HUES64 (cell line): ENCODE measurements around the gene SMYD3.

ENCODE experiments used
- H3K27ac ChIP-seq: 2 replicates; pipeline ENCODE4 v1.7.0; 2013; ENCODE audit warnings: low read depth, low read length, inconsistent platforms
- H3K27me3 ChIP-seq: 2 replicates; pipeline ENCODE4 v1.6.1; 2013; ENCODE audit warnings: mild to moderate bottlenecking, low read length; ENCODE audit not compliant: insufficient read depth
- H3K36me3 ChIP-seq: 2 replicates; pipeline ENCODE4 v1.6.1; 2013; ENCODE audit warnings: mild to moderate bottlenecking, low read length; ENCODE audit not compliant: insufficient read depth
- H3K4me1 ChIP-seq: 2 replicates; pipeline ENCODE4 v1.6.1; 2013; ENCODE audit warnings: mild to moderate bottlenecking, low read length, moderate library complexity; ENCODE audit not compliant: insufficient read depth
- H3K4me3 ChIP-seq: 2 replicates; pipeline ENCODE4 v1.5.1; 2013; ENCODE audit warnings: mild to moderate bottlenecking, low read length, moderate library complexity
- H3K9ac ChIP-seq: 2 replicates; pipeline ENCODE4 v1.6.1; 2013; ENCODE audit warnings: mild to moderate bottlenecking, low read depth, low read length
- H3K9me3 ChIP-seq: 2 replicates; pipeline ENCODE4 v1.6.1; 2013; ENCODE audit warnings: low read depth, low read length; ENCODE audit not compliant: insufficient read depth
- WGBS: fragments of 150-250, 120-280 bp; methylation state at CpG from one replicate; pipeline ENCODE4 v1.1.7; 2013; ENCODE audit warnings: missing lambda C conversion rate; 5-methylcytosine and 5-hydroxymethylcytosine counted together

SMYD3 gene

GRCh38 chr1:245874942-245875580, 632.0 kb downstream of the SMYD3 start:
- Histone ChIP-seq H3K36me3 (no peaks in the 10 kb centered on the region), H3K9ac (no peak overlapping the region), H3K27ac (no peak overlapping the region), H3K4me3 (no peak overlapping the region), H3K4me1 (no peaks in the 10 kb centered on the region), H3K9me3 (no peaks in the 10 kb centered on the region), H3K27me3 (no peaks in the 10 kb centered on the region)
- 95% methylated on average over 12 of the region's 12 CpGs for WGBS

DNA sequence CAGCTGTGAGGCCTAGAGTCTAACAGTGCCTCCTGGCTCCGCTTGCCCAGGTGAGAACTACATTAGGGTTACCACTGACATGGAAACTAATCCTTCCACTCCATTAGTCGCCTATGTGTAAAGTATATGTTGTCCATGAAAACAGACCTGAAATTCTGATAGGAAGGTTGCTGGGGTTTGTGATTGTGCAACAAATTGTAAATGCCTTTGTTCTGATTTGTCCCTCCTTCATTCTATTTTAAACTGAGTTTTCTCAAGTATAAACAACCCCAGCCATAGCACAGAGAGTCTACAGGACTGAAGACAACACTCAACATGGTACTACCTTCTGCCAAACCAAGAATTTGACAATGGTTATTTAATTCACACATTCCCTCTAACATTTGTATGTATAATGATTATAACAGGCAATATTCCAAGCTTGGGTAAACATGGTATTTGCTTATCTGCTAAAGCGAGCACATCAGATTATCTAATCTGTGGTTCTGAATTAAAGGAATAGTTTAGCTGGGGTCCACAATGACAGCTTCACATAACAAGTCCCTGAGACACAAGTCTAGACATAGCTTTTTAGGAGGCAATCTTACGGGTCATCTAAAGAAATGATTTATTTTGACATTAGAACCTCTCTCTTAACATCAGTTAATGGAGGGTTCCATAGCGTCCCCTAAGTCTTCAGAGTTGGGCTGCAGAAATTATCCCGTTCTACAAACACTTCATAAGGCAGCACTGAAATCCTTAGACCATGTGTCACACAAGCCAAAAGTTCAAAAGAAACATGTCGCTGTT, 633.0 kb downstream of the SMYD3 start:
- WGBS: 96% methylated on average over 6 of the region's 7 CpGs

DNA sequence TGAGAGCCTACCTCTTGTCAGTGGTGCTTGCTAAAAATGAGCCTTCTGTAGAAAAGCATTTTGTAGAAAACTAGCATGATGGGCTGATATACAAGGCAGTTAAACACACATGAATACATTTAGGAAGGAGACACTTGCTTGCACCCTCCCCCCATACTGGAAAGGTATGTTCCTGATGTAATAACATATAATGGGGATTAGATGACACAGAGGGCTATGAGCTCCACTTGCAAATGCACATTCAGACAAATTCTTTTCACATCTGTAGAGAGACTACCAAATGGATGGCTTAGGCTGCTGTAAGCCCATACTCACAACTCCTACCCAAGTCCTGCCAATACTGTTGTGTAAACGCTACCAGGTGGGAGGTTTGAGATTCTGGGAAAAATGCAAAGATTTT, 634.0 kb downstream of the SMYD3 start:
- H3K9me3 ChIP-seq: no peaks in the 10 kb centered on the region
- no peaks in the 10 kb centered on the region for H3K4me1 ChIP-seq
- H3K9ac ChIP-seq: no peak overlapping the region
- H3K27ac ChIP-seq: no peak overlapping the region
- H3K4me3 ChIP-seq: no peak overlapping the region
- H3K27me3 ChIP-seq: no peaks in the 10 kb centered on the region
- H3K36me3 ChIP-seq: no peaks in the 10 kb centered on the region
- no CpG with 5 or more reads among the region's 1 CpG for WGBS

More for the DNA sequence above, 633.0 kb downstream of the SMYD3 start:
- H3K27me3 ChIP-seq: no peaks in the 10 kb centered on the region
- no peaks in the 10 kb centered on the region for H3K36me3 ChIP-seq
- no peaks in the 10 kb centered on the region for H3K9me3 ChIP-seq
- H3K4me1 ChIP-seq: no peaks in the 10 kb centered on the region
- no peak overlapping the region for H3K9ac ChIP-seq
- no peak overlapping the region for H3K27ac ChIP-seq
- no peak overlapping the region for H3K4me3 ChIP-seq

DNA sequence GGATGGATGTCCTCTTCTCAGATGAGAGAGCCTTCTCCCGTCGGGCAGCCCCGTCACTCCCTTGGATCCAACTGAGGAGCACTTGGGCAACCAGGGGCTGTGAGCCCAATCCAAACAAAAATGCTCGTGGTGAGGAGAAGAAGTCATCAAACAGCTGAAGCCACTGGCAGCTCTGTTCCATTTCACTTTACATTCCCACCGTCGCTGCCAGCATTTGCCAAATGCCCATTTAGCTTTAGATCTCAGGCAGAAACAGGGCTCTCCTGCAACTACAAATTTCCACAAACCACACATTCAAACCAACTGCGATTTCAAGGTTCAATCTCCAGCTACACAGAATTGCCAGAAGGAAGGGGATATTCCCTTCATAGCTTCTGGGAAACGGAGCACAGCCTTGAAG, 634.6 kb downstream of the SMYD3 start:
- no peak overlapping the region for H3K27ac ChIP-seq
- H3K9ac ChIP-seq: no peak overlapping the region
- 95% methylated on average over 8 of the region's 8 CpGs for WGBS
- H3K36me3 ChIP-seq: no peaks in the 10 kb centered on the region
- no peak overlapping the region for H3K4me3 ChIP-seq
- no peaks in the 10 kb centered on the region for H3K9me3 ChIP-seq
- H3K4me1 ChIP-seq: no peaks in the 10 kb centered on the region
- no peaks in the 10 kb centered on the region for H3K27me3 ChIP-seq

DNA sequence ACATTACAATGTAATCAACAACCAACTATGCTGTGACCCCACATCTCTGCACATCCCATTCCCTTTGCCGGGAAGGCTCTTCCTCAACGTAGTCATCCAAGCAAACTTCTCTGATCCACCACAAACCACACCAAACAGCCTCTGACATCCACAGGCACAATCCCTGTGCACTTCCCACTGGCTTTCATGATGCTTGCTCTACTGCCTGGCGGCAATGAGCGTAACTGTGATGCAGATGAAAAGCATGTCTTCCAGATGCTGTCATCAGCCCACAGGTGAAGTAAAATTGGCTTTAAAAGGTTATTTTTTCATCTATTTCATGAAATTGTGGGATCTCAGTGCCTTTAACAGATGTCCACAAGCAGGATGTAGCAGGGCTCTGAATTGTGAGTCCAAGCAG, 635.2 kb downstream of the SMYD3 start:
- H3K4me3 ChIP-seq: no peak overlapping the region
- H3K9me3 ChIP-seq: no peaks in the 10 kb centered on the region
- H3K9ac ChIP-seq: no peak overlapping the region
- no peaks in the 10 kb centered on the region for H3K4me1 ChIP-seq
- no peak overlapping the region for H3K27ac ChIP-seq
- H3K36me3 ChIP-seq: no peaks in the 10 kb centered on the region
- H3K27me3 ChIP-seq: no peaks in the 10 kb centered on the region
- WGBS: 95% methylated on average over 4 of the region's 4 CpGs

DNA sequence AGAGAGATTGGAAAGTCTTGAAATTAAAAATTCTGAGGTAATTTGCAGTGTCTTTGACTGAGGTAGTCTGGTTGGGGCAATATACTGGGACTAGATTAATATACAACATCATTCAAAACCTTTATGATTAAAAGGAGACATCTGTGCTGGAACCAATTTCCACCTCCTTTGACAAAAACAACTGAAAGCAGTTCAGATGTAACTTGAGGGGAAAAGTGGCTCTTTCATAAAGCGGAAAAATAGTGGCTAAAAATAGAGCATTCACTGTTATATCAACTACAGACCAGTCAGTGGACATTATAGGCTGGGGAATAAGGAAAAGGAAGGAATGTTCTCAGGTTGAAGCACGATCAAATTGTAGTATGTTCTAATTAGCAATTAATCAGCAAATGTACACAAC, 635.9 kb downstream of the SMYD3 start:
- H3K27ac ChIP-seq: no peak overlapping the region

DNA sequence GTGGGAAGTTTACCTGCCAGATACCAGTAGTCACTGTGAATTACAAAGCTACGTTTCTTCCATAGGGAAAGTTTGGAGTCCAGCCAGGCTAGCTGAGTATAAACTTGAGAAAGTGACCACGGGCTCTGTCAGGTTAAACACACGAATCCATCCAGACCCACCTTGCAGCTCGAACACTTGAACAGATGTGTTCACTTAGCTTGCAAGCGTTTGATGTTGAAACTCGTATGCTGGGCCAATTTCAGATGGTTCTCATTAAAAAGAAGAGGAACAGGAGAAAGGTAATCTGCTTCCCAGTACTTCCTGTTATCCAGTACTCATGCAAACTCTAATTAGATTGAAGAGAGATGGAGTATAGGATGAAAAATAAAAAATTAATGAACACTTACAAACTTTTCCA, 636.4 kb downstream of the SMYD3 start:
- Histone ChIP-seq H3K9ac (no peak overlapping the region), H3K4me1 (no peaks in the 10 kb centered on the region), H3K27me3 (no peaks in the 10 kb centered on the region), H3K27ac (no peak overlapping the region), H3K36me3 (no peaks in the 10 kb centered on the region), H3K4me3 (no peak overlapping the region), H3K9me3 (no peaks in the 10 kb centered on the region)
- WGBS: 95% methylated on average over 6 of the region's 6 CpGs

More for the DNA sequence above, 635.9 kb downstream of the SMYD3 start:
- 84% methylated on average over 2 of the region's 2 CpGs for WGBS
- no peaks in the 10 kb centered on the region for H3K36me3 ChIP-seq
- H3K4me1 ChIP-seq: no peaks in the 10 kb centered on the region
- no peaks in the 10 kb centered on the region for H3K9me3 ChIP-seq
- no peaks in the 10 kb centered on the region for H3K27me3 ChIP-seq
- no peak overlapping the region for H3K9ac ChIP-seq
- H3K4me3 ChIP-seq: no peak overlapping the region

DNA sequence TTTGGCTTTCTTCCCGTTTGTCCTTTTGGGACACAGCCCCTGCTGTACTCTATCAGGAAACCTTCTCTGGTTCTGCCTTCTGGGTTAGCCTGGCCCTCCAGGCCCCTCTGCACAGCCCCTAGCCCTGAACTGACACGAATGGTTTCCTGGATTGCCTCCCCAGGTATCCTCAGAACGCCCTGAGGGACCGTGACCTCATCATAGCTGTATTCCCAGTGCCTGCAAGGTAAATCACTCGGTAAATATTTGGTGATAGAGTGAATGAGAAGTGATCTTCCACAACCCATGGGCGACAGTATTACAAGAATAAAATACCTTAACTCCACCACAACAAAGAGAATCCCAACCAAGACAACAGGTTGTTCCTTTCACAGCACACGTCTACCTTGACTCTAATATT, 637.2 kb downstream of the SMYD3 start:
- no peaks in the 10 kb centered on the region for H3K36me3 ChIP-seq
- H3K4me3 ChIP-seq: no peak overlapping the region
- no peak overlapping the region for H3K9ac ChIP-seq
- WGBS: 92% methylated on average over 7 of the region's 7 CpGs
- no peaks in the 10 kb centered on the region for H3K27me3 ChIP-seq
- H3K9me3 ChIP-seq: no peaks in the 10 kb centered on the region
- no peak overlapping the region for H3K27ac ChIP-seq
- no peaks in the 10 kb centered on the region for H3K4me1 ChIP-seq

DNA sequence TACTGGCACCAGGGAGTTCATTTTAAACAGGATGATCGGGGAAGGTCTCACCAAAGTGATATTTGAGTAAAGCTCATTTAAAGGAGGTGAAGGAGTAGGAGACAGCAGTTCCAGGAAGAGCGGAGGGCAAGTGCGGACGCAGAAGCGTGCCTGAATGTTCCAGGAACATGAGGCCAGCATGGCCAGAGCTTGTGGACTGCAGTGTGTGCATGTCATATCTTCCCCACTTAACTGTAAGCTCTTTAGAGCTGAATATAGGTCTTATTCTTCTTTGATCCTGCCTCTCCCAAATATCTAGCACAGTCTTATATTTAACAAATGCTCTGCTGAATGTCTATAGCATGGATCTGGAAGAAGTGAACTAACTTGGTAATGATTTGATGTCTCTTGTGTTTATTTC, 639.3 kb downstream of the SMYD3 start:
- Histone ChIP-seq H3K27me3 (no peaks in the 10 kb centered on the region), H3K36me3 (no peaks in the 10 kb centered on the region), H3K9ac (no peak overlapping the region), H3K9me3 (no peaks in the 10 kb centered on the region), H3K27ac (no peak overlapping the region), H3K4me3 (no peak overlapping the region), H3K4me1 (no peaks in the 10 kb centered on the region)
- WGBS: 56% methylated on average over 5 of the region's 5 CpGs

DNA sequence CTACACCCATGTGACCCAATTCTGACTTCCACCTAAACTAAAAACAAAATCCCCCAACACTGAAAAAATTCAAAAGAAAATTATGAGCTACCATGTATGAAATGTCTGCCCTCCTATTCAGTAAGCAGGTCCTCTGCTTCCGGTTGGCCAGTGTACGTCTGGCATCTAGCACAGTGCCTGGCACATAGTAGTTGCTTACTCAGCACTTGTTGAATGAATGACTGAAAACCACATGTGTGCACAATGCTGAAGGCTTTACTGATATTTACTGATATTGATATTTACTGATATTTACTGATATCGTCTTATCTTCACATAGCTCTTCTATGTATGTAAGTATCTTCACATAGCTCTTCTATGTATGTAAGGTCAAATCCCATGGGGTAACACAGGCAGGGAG, 642.2 kb downstream of the SMYD3 start:
- Histone ChIP-seq H3K9ac (no peak overlapping the region), H3K27ac (no peak overlapping the region), H3K9me3 (no peaks in the 10 kb centered on the region), H3K36me3 (no peaks in the 10 kb centered on the region), H3K4me3 (no peak overlapping the region), H3K4me1 (no peaks in the 10 kb centered on the region), H3K27me3 (no peaks in the 10 kb centered on the region)
- 99% methylated on average over 2 of the region's 3 CpGs for WGBS

DNA sequence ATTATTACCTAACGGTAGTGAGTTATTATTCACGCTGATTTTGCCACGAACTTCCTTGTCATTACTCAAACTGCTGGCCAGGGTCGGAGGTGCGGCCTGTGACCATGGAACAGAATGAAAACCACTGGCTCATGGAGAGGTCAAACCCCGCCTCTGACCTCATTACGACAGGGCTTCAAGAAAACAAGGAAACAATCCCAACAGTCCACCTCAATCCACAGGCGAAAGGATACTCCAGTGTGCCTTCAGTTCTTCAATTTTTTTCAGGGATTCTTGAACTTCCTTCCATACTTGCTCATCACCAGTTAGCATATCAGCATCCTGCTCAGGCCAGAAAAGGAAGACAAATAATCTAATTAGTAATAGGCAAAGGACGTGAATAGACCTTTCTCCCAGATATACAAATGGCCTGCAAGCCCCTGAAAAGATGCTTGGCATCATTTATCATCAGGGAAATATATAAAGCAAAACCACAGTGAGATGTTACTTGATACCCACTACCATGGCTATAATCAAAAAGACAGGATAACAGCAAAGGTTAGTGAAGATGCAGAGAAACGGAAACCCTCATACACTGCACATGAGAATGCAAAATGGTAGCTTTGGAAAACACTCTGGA, 643.4 kb downstream of the SMYD3 start:
- WGBS: 84% methylated on average over 9 of the region's 10 CpGs
- no peaks in the 10 kb centered on the region for H3K9me3 ChIP-seq
- no peak overlapping the region for H3K27ac ChIP-seq
- H3K9ac ChIP-seq: no peak overlapping the region
- no peaks in the 10 kb centered on the region for H3K27me3 ChIP-seq
- H3K4me1 ChIP-seq: no peaks in the 10 kb centered on the region
- H3K4me3 ChIP-seq: no peak overlapping the region
- no peaks in the 10 kb centered on the region for H3K36me3 ChIP-seq
